ENCODE measurements around the gene GABRG3.

Gene GABRG3

DNA sequence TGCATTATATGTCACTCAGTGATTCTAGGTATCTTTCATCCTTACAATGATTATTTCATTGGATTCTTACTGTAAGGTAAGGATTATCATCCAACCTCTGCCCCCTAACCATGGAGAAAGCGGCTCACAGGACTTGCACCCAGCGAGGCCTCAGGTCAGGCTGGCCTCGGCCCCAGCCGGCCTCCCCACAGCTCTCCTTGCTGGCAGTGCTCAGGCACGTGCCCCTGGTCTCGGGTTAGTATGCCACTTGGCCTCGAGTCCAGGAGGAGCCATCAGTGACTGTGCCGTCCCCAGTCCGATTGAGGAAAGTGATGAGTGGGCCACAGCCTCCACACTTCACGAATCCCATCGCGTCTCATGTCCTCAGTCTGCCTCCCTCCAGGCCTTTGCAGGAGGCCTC is 35.7 kb upstream of the GABRG3 start:
- DNase-seq, result no peak
- Histone ChIP-seq H3K9me3 (no peaks in the 10 kb centered on the region), H3K4me3 (ENCODE audit: low read depth, low read length) (no peak overlapping the region), H3K4me1 (no peaks in the 10 kb centered on the region), H3K36me3 (no peaks in the 10 kb centered on the region), H3K27me3 (no peaks in the 10 kb centered on the region)
- TF ChIP-seq, protein P1, sequence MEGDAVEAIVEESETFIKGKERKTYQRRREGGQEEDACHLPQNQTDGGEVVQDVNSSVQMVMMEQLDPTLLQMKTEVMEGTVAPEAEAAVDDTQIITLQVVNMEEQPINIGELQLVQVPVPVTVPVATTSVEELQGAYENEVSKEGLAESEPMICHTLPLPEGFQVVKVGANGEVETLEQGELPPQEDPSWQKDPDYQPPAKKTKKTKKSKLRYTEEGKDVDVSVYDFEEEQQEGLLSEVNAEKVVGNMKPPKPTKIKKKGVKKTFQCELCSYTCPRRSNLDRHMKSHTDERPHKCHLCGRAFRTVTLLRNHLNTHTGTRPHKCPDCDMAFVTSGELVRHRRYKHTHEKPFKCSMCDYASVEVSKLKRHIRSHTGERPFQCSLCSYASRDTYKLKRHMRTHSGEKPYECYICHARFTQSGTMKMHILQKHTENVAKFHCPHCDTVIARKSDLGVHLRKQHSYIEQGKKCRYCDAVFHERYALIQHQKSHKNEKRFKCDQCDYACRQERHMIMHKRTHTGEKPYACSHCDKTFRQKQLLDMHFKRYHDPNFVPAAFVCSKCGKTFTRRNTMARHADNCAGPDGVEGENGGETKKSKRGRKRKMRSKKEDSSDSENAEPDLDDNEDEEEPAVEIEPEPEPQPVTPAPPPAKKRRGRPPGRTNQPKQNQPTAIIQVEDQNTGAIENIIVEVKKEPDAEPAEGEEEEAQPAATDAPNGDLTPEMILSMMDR (IDR thresholded peaks at IDR 0.05; ENCODE audit: low read depth, low read length), result no peak

DNA sequence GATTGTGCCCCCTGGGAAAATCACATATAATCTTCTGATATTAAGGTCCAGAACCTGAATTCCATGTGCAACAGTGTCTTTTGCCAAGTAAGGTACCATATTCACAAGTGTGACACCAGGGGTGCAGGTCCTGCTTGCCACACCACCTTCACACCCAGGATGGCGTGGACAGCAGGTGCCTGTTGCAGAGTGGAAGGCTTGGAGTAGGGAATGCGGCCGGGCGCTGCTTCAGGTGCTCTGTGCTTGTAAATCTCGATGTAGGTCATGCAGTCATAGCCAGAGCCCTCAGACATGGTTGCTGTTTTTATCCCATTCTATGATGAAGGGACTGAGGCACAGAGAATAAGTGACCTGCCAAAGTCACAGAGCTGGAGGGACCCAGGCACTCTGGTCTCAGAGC is 34.5 kb upstream of the GABRG3 start:
- H3K9me3 ChIP-seq, result no peaks in the 10 kb centered on the region
- H3K27me3 ChIP-seq, result no peaks in the 10 kb centered on the region
- DNase-seq, result no peak
- TF ChIP-seq, protein P1 (IDR thresholded peaks at IDR 0.05; ENCODE audit: low read depth, low read length), result no peak
- no peak overlapping the region for H3K4me3 ChIP-seq (ENCODE audit: low read depth, low read length)
- no peaks in the 10 kb centered on the region for H3K36me3 ChIP-seq
- no peaks in the 10 kb centered on the region for H3K4me1 ChIP-seq

DNA sequence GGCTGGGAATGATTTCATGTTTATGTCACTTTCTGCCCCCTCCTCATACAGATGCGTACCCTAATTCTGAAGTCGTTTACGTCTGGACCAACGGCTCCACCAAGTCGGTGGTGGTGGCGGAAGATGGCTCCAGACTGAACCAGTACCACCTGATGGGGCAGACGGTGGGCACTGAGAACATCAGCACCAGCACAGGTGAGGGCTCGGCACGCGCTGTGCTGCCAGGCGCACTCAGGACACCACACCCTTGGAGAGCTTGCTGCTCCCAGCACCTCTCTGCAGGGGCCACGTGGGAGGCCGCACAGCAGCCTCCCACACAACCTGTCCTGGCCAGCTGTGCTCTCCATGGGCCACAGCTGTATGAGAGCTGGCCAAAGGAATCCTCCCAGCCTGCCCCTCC is 33.8 kb upstream of the GABRG3 start:
- Histone ChIP-seq H3K36me3 (no peaks in the 10 kb centered on the region), H3K4me1 (no peaks in the 10 kb centered on the region), H3K4me3 (ENCODE audit: low read depth, low read length) (no peak overlapping the region), H3K9me3 (no peaks in the 10 kb centered on the region), H3K27me3 (no peaks in the 10 kb centered on the region)
- DNase-seq, result no peak
- TF ChIP-seq, protein P1 (IDR thresholded peaks at IDR 0.05; ENCODE audit: low read depth, low read length), result no peak

DNA sequence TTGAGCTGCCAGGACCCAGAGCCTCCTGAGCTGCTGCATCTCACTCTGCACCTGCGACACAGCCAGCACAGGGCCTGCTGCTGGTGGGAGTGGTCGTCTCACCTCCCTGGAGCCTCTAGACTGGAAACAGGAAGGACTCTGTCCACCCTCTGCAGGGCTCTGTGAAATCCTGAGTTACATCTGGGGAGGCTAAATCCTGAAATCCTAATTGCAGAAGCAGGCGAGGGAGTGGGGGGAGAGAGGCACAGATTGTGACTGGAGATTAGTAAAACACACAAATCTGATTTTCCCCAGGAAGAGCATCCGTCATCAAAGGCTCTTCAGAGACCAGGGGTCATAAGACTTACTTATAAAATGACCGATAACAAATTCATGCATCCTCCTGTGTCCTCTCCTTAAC is 31.6 kb upstream of the GABRG3 start:
- DNase-seq, result no peak
- Histone ChIP-seq H3K9me3 (no peaks in the 10 kb centered on the region), H3K4me1 (no peaks in the 10 kb centered on the region), H3K36me3 (no peaks in the 10 kb centered on the region), H3K27me3 (no peaks in the 10 kb centered on the region), H3K4me3 (ENCODE audit: low read depth, low read length) (no peak overlapping the region)
- TF ChIP-seq, protein P1 (IDR thresholded peaks at IDR 0.05; ENCODE audit: low read depth, low read length), result no peak

DNA sequence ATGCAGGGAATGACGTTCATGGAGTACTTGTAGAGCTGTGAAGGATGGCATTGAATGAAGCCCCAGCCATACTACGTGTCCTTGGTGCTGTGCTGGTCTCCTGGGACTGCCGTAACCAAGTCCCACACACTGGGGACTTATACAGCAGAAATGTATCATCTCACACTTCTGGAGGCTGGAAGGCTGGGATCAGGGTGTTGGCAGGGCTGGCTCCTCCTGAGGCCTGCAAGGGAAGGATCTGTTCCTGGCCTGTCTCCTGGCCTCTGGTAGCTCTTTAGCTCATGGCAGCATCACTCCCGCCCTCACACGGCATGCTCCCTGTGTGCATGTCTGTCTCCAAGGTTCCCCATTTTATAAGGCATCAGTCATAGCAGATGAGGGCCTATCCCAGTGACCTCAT is 29.5 kb upstream of the GABRG3 start:
- H3K36me3 ChIP-seq, result no peaks in the 10 kb centered on the region
- H3K4me1 ChIP-seq, result no peaks in the 10 kb centered on the region
- DNase-seq, result no peak
- H3K4me3 ChIP-seq (ENCODE audit: low read depth, low read length), result no peak overlapping the region
- no peaks in the 10 kb centered on the region for H3K9me3 ChIP-seq
- H3K27me3 ChIP-seq, result no peaks in the 10 kb centered on the region
- TF ChIP-seq, protein P1 (IDR thresholded peaks at IDR 0.05; ENCODE audit: low read depth, low read length), result no peak

DNA sequence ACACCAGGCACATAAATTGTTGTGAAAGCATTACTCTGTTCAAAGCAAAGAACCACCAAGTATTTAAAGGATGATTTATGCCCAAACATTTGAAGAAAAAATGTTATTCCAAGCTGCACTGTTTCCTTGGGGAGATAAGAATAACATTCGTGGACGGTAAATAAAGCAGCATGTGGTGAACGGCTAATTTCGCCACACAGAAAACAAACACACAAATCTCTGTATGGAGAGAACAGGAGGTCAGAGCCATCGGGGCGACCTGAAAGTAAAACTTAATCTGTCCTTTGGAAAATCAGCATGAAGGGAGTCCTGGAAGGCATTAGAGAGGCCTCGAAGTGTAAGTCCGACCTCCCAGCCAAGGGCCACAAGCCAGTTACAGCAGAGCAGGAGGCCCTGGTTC is 27.1 kb upstream of the GABRG3 start:
- Histone ChIP-seq H3K27me3 (no peaks in the 10 kb centered on the region), H3K4me1 (no peaks in the 10 kb centered on the region), H3K9me3 (no peaks in the 10 kb centered on the region), H3K4me3 (ENCODE audit: low read depth, low read length) (no peak overlapping the region), H3K36me3 (no peaks in the 10 kb centered on the region)
- TF ChIP-seq, protein P1 (IDR thresholded peaks at IDR 0.05; ENCODE audit: low read depth, low read length), result no peak
- no peak for DNase-seq
